T1000 (cell line): Measurements from ENCODE around the gene NSL1.

ENCODE experiments used
- DNase-seq: peaks from one replicate; lab custom pipeline; 2025; ENCODE audit warnings: mixed read lengths; lab: John Stamatoyannopoulos, UW

NSL1 gene

GRCh38 chr1:212685429-212685828 is 106.1 kb downstream of the NSL1 start:
- DNase-seq, result no peak

GRCh38 chr1:212684521-212685090 is 107.0 kb downstream of the NSL1 start:
- no peak for DNase-seq

- DNase-seq, result no peak
Measured at GRCh38 chr1:212684076-212684475, 107.5 kb downstream of the NSL1 start.

DNA sequence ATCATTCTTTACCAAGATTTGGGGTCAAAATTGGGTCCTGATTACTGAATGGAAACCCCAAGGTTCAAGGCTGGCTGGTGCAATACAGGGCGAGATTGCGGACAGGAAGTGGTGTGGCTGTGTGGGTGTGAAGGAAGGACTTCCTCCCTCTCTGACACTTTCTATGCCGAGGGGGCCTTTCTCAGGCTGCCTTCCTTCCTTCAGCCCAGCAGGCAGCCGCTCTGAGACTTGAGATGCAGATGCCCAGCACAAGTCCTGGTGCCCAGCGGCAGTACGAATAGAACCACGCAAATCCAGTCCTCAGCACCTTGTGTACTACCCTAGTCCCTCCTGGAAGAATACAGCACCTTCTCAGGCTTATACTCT is 108.2 kb downstream of the NSL1 start:
- no peak for DNase-seq

DNA sequence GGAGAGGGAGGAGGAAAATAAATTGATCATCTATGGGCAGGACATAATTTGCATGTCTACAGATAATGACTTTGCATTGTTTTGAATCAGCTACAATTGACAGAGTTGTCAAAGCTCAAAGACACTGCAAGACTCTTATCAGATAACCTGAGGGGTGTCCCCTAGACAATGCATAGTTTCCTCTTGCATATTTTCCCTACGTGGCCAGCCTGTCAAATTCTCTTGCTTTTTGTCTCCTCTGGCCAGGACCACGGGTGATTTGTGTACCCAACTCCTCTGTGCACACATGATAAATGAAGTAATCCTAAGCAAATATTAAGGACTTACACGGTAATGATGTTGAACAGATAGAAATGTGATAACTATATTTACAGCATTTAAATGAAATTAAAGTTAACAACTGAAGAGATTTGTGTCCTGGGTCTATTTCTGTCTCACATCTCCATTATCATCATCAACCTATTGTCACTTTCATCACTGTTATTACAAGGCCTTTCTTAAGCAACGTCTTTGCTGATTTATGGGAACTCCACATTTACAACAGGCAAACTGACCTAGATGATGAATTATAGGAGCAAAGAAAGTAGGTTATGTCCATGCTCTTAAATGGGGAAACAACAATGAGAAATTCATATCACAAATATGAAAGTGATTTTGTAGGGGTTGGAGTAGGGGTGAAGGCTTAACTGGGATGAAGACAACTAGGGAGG is 110.7 kb downstream of the NSL1 start:
- no peak for DNase-seq

GRCh38 chr1:212678456-212679410 is 112.8 kb downstream of the NSL1 start:
- DNase-seq, result no peak

DNA sequence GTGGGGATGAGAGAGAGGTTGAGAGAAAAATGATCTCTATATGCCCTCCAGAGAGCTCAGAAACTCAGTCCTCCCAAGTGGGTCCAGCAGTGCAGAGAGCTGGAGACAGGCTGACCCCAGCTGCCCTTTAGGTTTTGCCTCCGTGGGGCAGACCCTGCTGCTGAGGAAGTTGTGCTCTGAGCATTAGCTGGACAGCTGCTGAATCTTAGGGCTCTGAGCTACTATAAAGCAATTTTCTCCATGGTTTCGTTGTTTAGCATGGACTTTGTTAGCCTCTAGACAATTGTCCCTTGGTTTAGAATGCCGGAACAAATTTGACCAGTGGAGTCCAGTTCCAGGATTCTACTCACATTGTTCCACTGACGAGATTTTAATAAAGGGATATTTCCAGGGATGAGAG is 114.0 kb downstream of the NSL1 start:
- no peak for DNase-seq

GRCh38 chr1:212677136-212677535 is 114.4 kb downstream of the NSL1 start:
- no peak for DNase-seq
